Erythroblast (primary cell): ENCODE data around the gene DLGAP4.

ENCODE experiments used
- DNase-seq, 2 experiments: peaks; one replicate each; lab custom pipeline; 2025; lab: John Stamatoyannopoulos, UW
- GATA1 ChIP-seq: IDR thresholded peaks from 2 replicates; pipeline ENCODE4 v1.6.1; 2011; ENCODE audit warnings: low read depth, mild to moderate bottlenecking, control low read depth, low read length, moderate library complexity
- POLR2A ChIP-seq: IDR thresholded peaks from 2 replicates; pipeline ENCODE4 v1.6.1; 2011; ENCODE audit warnings: mild to moderate bottlenecking, low read length

The DLGAP4 gene

GRCh38 chr20:36573798-36574365 lies 267.7 kb downstream of the DLGAP4 start:
- TF ChIP-seq GATA1 (no peak), POLR2A (no peak)
- peak; percentile 30 to 44 for DNase-seq

GRCh38 chr20:36574366-36575135 lies 268.4 kb downstream of the DLGAP4 start:
- no peak for TF ChIP-seq GATA1
- TF ChIP-seq POLR2A: no peak
- DNase-seq: peak; percentile 51 to 52

GRCh38 chr20:36576081-36576445 lies 269.9 kb downstream of the DLGAP4 start:
- no peak for DNase-seq
- no peak for TF ChIP-seq GATA1
- no peak for TF ChIP-seq POLR2A
